ENCODE data around the gene DISP3. TPM values are rescaled to one million over a fixed set of nuclear protein-coding genes. Genes with fewer than 3 reads are reported as not detected.

The DISP3 gene
- total RNA-seq, 1 donor from 2014 or later: 179 TPM

DNA sequence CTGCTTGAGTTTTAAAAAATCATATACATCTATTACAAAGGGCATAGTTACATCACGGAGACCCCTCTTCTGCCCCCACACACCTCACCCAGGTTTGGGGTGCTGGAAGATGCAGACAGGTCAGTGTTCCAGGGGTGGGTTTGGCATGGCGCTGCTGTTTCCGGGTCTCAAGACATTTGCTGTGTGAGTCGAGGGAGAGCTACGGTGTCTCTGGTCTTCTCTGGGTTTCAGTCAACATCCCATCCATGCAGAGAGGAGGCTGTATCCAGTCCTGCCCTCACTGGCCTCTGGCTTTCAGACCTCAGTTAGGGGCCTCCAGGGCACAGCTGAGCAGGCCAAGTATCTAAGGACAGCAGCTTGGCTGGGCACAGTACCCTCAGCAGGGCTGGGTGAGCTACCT lies 28.6 kb upstream of the DISP3 start:
- Mint-ChIP-seq H3K27ac (ENCODE audit: unreplicated experiment) (no peak overlapping the region), H3K9me3 (ENCODE audit: unreplicated experiment) (peaks cover 13% of the 10 kb centered on the region), H3K27me3 (ENCODE audit: unreplicated experiment) (peaks cover 21% of the 10 kb centered on the region), H3K36me3 (ENCODE audit: unreplicated experiment) (no peaks in the 10 kb centered on the region), H3K4me1 (ENCODE audit: low read depth, unreplicated experiment) (peaks cover 62% of the 10 kb centered on the region), H3K4me3 (ENCODE audit: unreplicated experiment) (no peak overlapping the region)
- no peak for TF ChIP-seq CTCF (IDR thresholded peaks at IDR 0.05; ENCODE audit: partially characterized antibody, unreplicated experiment)
- no peak for DNase-seq

- H3K4me3 Mint-ChIP-seq (ENCODE audit: unreplicated experiment): peak overlapping the region; percentile 83
- peak overlapping the region; percentile 90 for H3K27ac Mint-ChIP-seq (ENCODE audit: unreplicated experiment)
- H3K4me1 Mint-ChIP-seq (ENCODE audit: low read depth, unreplicated experiment): peaks cover 62% of the 10 kb centered on the region
- peaks cover 16% of the 10 kb centered on the region for H3K9me3 Mint-ChIP-seq (ENCODE audit: unreplicated experiment)
- no peak for TF ChIP-seq CTCF (IDR thresholded peaks at IDR 0.05; ENCODE audit: partially characterized antibody, unreplicated experiment)
- peaks cover 22% of the 10 kb centered on the region for H3K27me3 Mint-ChIP-seq (ENCODE audit: unreplicated experiment)
- peak; percentile 76 for DNase-seq
- H3K36me3 Mint-ChIP-seq (ENCODE audit: unreplicated experiment): no peaks in the 10 kb centered on the region
Measured at GRCh38 chr1:11453742-11454491, 25.0 kb upstream of the DISP3 start.

- DNase-seq: no peak
- Mint-ChIP-seq H3K9me3 (ENCODE audit: unreplicated experiment) (peaks cover 16% of the 10 kb centered on the region), H3K4me3 (ENCODE audit: unreplicated experiment) (no peak overlapping the region), H3K36me3 (ENCODE audit: unreplicated experiment) (no peaks in the 10 kb centered on the region), H3K27me3 (ENCODE audit: unreplicated experiment) (peaks cover 24% of the 10 kb centered on the region), H3K27ac (ENCODE audit: unreplicated experiment) (peak overlapping the region; percentile 8), H3K4me1 (ENCODE audit: low read depth, unreplicated experiment) (peaks cover 55% of the 10 kb centered on the region)
- TF ChIP-seq CTCF (IDR thresholded peaks at IDR 0.05; ENCODE audit: partially characterized antibody, unreplicated experiment): no peak
Measured at GRCh38 chr1:11455967-11456570, 22.9 kb upstream of the DISP3 start.

DNA sequence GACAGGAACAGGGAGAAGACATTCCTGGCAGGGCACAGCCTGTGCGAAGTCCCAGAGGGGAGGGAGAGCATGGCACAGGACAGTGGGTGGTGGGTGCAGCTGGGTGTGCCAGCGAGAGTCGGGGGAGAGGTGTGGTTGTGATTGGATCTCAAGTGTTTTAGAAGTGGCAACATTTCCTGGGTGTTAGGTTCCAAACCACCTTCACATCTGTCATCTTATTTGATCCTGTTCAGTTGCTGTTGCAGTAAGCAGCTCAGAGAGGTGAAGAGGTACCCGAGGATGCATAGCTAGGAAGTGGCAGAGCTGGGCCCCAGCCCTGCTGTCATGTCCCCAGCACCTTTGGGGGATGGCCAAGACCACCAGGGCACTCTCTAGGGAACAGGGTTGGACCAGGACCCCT lies 22.0 kb upstream of the DISP3 start:
- TF ChIP-seq CTCF (IDR thresholded peaks at IDR 0.05; ENCODE audit: partially characterized antibody, unreplicated experiment): no peak
- Mint-ChIP-seq H3K27ac (ENCODE audit: unreplicated experiment) (no peak overlapping the region), H3K4me3 (ENCODE audit: unreplicated experiment) (no peak overlapping the region), H3K36me3 (ENCODE audit: unreplicated experiment) (no peaks in the 10 kb centered on the region), H3K4me1 (ENCODE audit: low read depth, unreplicated experiment) (peaks cover 61% of the 10 kb centered on the region), H3K9me3 (ENCODE audit: unreplicated experiment) (peaks cover 16% of the 10 kb centered on the region), H3K27me3 (ENCODE audit: unreplicated experiment) (peaks cover 24% of the 10 kb centered on the region)
- DNase-seq: no peak

DNA sequence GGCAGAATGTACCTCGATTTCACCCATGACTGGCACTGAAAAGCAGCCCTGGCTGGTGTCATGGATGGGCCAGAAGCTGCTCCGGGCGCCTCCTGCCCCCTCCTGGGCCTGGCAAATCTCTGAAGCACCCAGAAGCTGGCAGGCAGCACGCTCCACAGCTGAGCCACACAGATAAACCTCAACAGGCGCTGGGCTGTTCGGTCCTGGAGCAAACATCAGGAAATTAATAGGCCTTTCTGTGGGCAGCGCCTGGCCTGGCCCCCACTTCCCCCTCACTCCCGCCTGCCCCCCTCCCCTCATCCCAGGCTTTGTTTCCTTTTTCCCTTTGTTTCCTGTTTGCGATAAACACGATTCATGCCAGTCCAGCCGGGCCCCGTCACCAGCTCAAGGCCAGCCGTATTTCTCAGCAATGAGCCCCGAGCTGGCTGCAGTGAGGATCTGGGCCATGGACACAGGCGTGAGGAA lies 20.1 kb upstream of the DISP3 start:
- H3K27me3 Mint-ChIP-seq (ENCODE audit: unreplicated experiment): peaks cover 21% of the 10 kb centered on the region
- H3K4me3 Mint-ChIP-seq (ENCODE audit: unreplicated experiment): no peak overlapping the region

More for the DNA sequence above, 20.1 kb upstream of the DISP3 start:
- H3K27ac Mint-ChIP-seq (ENCODE audit: unreplicated experiment): no peak overlapping the region
- TF ChIP-seq CTCF (IDR thresholded peaks at IDR 0.05; ENCODE audit: partially characterized antibody, unreplicated experiment): no peak
- DNase-seq: no peak
- H3K36me3 Mint-ChIP-seq (ENCODE audit: unreplicated experiment): no peaks in the 10 kb centered on the region
- peaks cover 21% of the 10 kb centered on the region for H3K9me3 Mint-ChIP-seq (ENCODE audit: unreplicated experiment)
- H3K4me1 Mint-ChIP-seq (ENCODE audit: low read depth, unreplicated experiment): peaks cover 45% of the 10 kb centered on the region
